GM18867 (cell line): ENCODE results near the gene METTL2B.
A peak's percentile ranks its signal among the peaks of the same experiment; 100 is the strongest.
"Not testable (repeated sequence)": the region's sequence is repeated elsewhere in the genome, so short reads cannot be mapped to it uniquely, and the experiment has no call there.

Source experiments
- ATAC-seq: cut with Tn5 transposase; IDR thresholded peaks from one replicate; pipeline ENCODE4 v1.9.1; 2021; ENCODE audit warnings: mild to moderate bottlenecking, moderate library complexity; ENCODE audit not compliant: unreplicated experiment

Gene METTL2B

GRCh38 chr7:128454808-128455542 is 21.6 kb upstream of the METTL2B start:
- no peak for ATAC-seq

GRCh38 chr7:128455543-128456254 is 20.8 kb upstream of the METTL2B start, which contains the start of gene HILPDA:
HILPDA (plus strand) TSS chr7:128455878; CDS start chr7:128457269, 1,391 bp downstream.
- peak; percentile 82 for ATAC-seq

DNA sequence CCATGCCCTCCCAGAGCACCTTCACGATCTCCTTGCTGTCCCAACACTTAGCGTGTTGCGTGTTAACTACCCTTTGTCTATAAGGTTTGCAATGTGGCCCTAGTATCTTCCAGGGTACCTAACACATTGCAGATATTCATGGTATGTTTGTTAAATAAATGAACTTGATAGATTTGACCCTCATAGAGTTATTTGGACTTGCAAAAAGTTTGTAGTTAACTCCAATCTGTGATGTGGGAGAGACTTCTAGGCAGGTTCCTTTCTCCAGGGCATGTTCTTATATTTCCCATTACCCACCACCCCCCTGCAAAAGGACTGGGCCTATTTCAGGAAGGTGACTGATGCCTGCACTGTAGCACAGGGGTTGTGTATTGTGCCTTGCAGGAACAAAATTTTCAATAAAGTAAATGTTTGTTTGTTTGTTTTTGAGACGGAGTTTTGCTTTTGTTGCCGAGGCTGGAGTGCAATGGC is 20.3 kb upstream of the METTL2B start:
- no peak for ATAC-seq

DNA sequence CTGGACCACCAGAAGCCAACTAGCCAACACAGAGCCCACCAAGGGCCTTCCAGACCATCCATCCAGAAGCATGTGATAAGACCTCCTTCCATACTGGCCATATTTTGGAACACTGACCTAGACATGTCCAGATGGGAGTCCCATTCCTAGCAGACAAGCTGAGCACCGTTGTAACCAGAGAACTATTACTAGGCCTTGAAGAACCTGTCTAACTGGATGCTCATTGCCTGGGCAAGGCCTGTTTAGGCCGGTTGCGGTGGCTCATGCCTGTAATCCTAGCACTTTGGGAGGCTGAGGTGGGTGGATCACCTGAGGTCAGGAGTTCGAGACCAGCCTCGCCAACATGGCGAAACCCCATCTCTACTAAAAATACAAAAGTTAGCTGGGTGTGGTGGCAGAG is 19.2 kb upstream of the METTL2B start:
- ATAC-seq, result not testable (repeated sequence)

DNA sequence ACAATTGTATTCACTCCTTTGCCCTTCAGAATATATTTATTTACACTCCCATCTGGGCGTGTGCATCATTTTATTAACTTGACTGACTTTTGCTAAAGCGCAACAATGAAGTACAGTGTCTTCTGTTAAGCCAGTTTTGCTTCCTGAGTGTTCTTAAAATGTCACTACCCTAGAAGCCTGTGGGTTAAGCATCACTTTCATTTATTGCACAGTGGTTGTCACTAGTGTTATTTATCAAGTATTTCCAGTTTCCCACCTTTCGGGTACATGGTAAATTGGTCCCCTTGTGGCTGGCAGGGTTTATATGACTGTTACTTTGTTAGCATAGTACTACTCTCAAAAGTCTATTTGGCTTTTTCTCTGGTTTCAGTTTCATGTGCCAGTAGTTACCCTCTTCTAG is 17.6 kb upstream of the METTL2B start:
- ATAC-seq, result peak; percentile 37

- ATAC-seq, result peak; percentile 48
Observed at GRCh38 chr7:128459394-128459878, 17.1 kb upstream of the METTL2B start.

DNA sequence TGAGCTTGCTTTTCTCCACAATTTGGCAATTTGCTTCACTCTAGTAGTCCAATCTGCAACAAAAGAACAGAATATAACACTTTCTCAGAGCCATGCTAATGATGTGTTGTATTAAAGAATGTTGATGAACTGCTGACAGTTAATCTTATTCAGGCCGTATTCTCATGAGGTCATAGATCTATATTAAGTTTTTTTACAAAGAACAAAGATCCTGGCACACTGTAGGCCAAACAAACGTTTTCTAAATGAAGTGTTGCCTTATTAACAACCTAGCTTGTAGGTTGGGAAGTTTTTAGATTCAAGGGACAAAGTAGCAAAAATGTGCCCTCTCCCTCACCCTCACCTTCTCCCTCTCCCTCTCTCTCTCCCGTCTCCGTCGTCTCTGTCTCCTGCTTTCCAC is 14.1 kb upstream of the METTL2B start:
- no peak for ATAC-seq

DNA sequence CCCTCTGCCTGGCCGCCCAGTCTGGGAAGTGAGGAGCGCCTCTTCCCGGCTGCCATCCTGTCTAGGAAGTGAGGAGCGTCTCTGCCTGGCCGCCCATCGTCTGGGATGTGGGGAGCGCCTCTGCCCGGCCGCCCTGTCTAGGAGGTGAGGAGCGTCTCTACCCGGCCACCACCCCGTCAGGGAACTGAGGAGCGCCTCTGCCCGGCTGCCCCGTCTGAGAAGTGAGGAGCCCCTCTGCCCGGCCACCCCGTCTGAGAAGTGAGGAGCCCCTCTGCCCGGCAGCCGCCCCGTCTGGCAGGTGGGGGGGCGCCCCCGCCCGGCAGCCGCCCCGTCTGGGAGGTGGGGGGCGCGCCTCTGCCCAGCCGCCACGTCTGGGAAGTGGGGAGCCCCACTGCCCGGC is 13.2 kb upstream of the METTL2B start:
- not testable (repeated sequence) for ATAC-seq

- not testable (repeated sequence) for ATAC-seq
Observed at GRCh38 chr7:128463933-128464332, 12.6 kb upstream of the METTL2B start.

GRCh38 chr7:128466871-128467270 is 9.7 kb upstream of the METTL2B start:
- ATAC-seq, result not testable (repeated sequence)

- peak; percentile 5 for ATAC-seq
Observed at GRCh38 chr7:128477336-128477690, 765 bp downstream of the METTL2B start.

DNA sequence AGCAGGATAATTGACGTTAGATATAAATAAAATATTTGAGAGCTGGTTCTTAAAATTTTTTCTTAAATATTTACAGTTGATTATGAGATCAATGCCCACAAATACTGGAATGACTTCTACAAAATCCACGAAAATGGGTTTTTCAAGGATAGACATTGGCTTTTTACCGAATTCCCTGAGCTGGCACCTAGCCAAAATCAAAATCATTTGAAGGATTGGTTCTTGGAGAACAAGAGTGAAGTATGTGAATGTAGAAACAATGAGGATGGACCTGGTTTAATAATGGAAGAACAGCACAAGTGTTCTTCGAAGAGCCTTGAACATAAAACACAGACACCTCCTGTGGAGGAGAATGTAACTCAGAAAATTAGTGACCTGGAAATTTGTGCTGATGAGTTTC is 2.5 kb downstream of the METTL2B start:
- ATAC-seq, result not testable (repeated sequence)

DNA sequence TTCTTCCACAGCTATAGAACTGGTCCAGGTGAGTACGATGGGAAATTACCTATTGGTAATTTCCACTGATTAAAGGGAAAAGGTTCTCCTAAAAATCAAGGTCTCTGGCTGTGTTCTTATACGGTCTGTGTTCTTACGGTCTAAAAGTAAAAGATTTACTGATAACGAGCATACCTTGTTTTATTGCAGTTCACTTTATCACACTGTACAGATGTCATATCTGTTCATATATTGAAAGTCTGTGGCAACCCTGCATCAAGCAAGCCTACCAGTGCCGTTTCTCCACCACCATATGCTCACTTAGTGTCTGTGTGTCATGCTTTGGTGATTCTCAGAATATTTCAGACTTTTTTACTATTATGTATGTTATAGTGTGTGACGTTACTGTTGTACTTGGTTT is 11.6 kb downstream of the METTL2B start:
- ATAC-seq, result not testable (repeated sequence)

GRCh38 chr7:128497405-128497804 is 20.9 kb downstream of the METTL2B start:
- no peak for ATAC-seq

GRCh38 chr7:128505416-128505815 is 28.9 kb downstream of the METTL2B start:
- ATAC-seq, result not testable (repeated sequence)

DNA sequence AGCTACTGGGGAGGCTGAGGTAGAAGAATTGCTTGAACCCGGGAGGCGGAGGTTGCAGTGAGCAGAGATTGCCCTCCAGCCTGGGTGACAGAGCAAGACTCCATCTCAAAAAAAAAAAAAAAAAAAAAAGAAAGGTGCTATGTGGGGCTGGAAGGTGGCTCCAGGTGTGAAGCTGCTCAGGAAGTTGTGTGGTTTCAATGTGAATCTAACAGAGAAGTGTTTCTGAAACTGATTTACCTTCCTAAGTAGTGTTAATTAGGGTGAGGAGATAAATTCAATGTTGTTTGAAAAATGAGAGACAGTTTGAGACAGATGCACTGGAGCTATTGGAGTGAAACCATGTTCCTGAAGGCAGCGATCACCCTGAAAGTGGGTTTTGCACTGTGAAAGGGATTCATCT is 30.3 kb downstream of the METTL2B start:
- ATAC-seq, result peak; percentile 57

- peak; percentile 32 for ATAC-seq
Observed at GRCh38 chr7:128507321-128507993, 30.9 kb downstream of the METTL2B start.

GRCh38 chr7:128511692-128512091 is 35.1 kb downstream of the METTL2B start:
- not testable (repeated sequence) for ATAC-seq

- not testable (repeated sequence) for ATAC-seq
Observed at GRCh38 chr7:128515232-128515631, 38.7 kb downstream of the METTL2B start.

DNA sequence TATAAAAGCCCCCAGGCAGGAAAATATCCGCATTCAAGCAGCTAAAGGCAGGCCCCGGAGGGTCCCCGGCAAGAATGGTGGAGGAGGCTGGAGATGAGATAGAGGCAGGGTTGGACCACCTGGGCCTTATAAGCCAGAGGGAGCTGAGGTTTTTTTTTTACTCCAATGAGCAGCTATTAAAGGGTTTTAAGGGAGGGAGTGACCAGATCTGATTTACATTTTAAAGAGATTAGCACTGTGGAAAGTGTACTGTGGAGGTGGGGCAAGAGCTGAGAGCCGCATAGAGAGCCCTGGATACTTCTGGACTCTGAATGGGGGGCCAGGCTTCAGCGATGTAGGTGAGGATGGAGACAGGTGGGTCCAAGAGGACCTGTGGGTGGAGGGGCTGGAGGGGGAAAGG is 40.5 kb downstream of the METTL2B start:
- ATAC-seq, result not testable (repeated sequence)

GRCh38 chr7:128523226-128523931 is 46.8 kb downstream of the METTL2B start:
- ATAC-seq, result not testable (repeated sequence)
